HCT116 (cell line): Measurements from ENCODE around the gene BTLA. TPM values are rescaled to one million over a fixed set of nuclear protein-coding genes. Genes with fewer than 3 reads are reported as not detected.

ENCODE experiments used
- ATAC-seq: fragments of 200-7000 bp; cut with Tn5 transposase; 2 replicates; pipeline ENCODE4 v1.9.1; 2020; ENCODE audit warnings: mild to moderate bottlenecking, moderate library complexity
- BruUV-seq: library from RNA; stranded (reverse); fragments of 400-500 nt; replicated peaks from 2 replicates; lab custom pipeline; 2021; lab: Mats Ljungman, UMichigan
- CTCF ChIA-PET: fragments of 300-600 bp; sonication (Branson Sonifier 250); formaldehyde crosslinking; loops from one replicate; lab custom pipeline; 2021; ENCODE audit warnings: antibody characterized with exemption; lab: Charles Lee
- POLR2A ChIA-PET: fragments of 300-600, 350-600 bp; sonication (Branson Sonifier 250); formaldehyde crosslinking; loops from one replicate; lab custom pipeline; 2021; ENCODE audit warnings: antibody characterized with exemption; lab: Charles Lee
- RAD21 ChIA-PET, 2 experiments: fragments of 300-600 bp; sonication (Branson Sonifier 250); formaldehyde crosslinking; loops; one replicate each; lab custom pipeline; 2023; ENCODE audit warnings: low total read pairs in 2 of 2; ENCODE audit not compliant: uncharacterized antibody in 2 of 2, unreplicated experiment in 2 of 2, low non-redundant PET in 1 of 2; lab: Charles Lee
- DNase-seq: peaks from one replicate; pipeline ENCODE4 v3.0.0-alpha.2; 2010; ENCODE audit warnings: low read depth, low spot score
- H2AFZ ChIP-seq: fragments of 200-600 bp; shearing (Covaris generic), sonication (generic); 2 replicates; pipeline ENCODE4 v1.6.1; 2017; ENCODE audit warnings: low read depth, mixed run types, mixed read lengths, antibody characterized with exemption, low read length; ENCODE audit not compliant: poor library complexity, severe bottlenecking
- H3K27ac ChIP-seq: 2 replicates; pipeline ENCODE4 v1.5.1; 2012; ENCODE audit warnings: low read depth, low read length
- H3K27me3 ChIP-seq: fragments of 200-600 bp; sonication (generic); 2 replicates; pipeline ENCODE4 v1.6.1; 2016; ENCODE audit warnings: mixed run types, low read length, mixed read lengths; ENCODE audit not compliant: insufficient read depth
- H3K36me3 ChIP-seq, 2 experiments: fragments of 200-500 bp in 1 of 2; fragments of 200-600 bp in 1 of 2; sonication (Bioruptor generic) in 1 of 2; sonication (generic) in 1 of 2; 2 replicates each; pipeline versions ENCODE4 v1.5.1 to v1.6.1; 2014 to 2016; ENCODE audit warnings: low read length in 2 of 2, inconsistent platforms in 1 of 2, mixed read lengths in 1 of 2, mixed run types in 1 of 2; ENCODE audit not compliant: insufficient read depth in 2 of 2, control insufficient read depth in 1 of 2
- H3K4me1 ChIP-seq, 2 experiments: fragments of 200-600 bp in 1 of 2; sonication (generic) in 1 of 2; 2 replicates each; pipeline versions ENCODE4 v1.5.1 to v1.6.1; 2012 to 2017; ENCODE audit warnings: low read length in 2 of 2, inconsistent platforms in 1 of 2, mild to moderate bottlenecking in 1 of 2, mixed read lengths in 1 of 2, mixed run types in 1 of 2, moderate library complexity in 1 of 2; ENCODE audit not compliant: insufficient read depth in 2 of 2, control insufficient read depth in 1 of 2
- H3K4me2 ChIP-seq: fragments of 200-600 bp; sonication (generic); 2 replicates; pipeline ENCODE4 v1.6.1; 2017; ENCODE audit warnings: mixed run types, low read length, mixed read lengths
- H3K4me3 ChIP-seq, 2 experiments: fragments of 200-600 bp in 1 of 2; sonication (generic) in 1 of 2; replicated peaks in 1 of 2; 2 replicates each; pipeline ENCODE4 v1.5.1; 2011 to 2016; ENCODE audit warnings: low read length in 2 of 2, control low read depth in 1 of 2, low read depth in 1 of 2, mild to moderate bottlenecking in 1 of 2, mixed read lengths in 1 of 2, mixed run types in 1 of 2
- H3K79me2 ChIP-seq: fragments of 200-600 bp; sonication (generic); 2 replicates; pipeline ENCODE4 v1.6.1; 2017; ENCODE audit warnings: mild to moderate bottlenecking, mixed run types, low read length, moderate library complexity, mixed read lengths; ENCODE audit not compliant: insufficient read depth
- H3K9ac ChIP-seq: fragments of 200-600 bp; sonication (generic); 2 replicates; pipeline ENCODE4 v1.6.1; 2016; ENCODE audit warnings: low read length, mixed read lengths
- H3K9me2 ChIP-seq: fragments of 200-600 bp; sonication (generic), shearing (Covaris generic); 2 replicates; pipeline ENCODE4 v1.6.1; 2017; ENCODE audit warnings: mixed run types, mild to moderate bottlenecking, moderate library complexity; ENCODE audit not compliant: insufficient read depth
- H3K9me3 ChIP-seq, 2 experiments: fragments of 200-500 bp in 1 of 2; fragments of 200-600 bp in 1 of 2; sonication (Bioruptor generic) in 1 of 2; sonication (generic) in 1 of 2; 2 replicates each; pipeline ENCODE4 v1.6.1; 2014 to 2017; ENCODE audit warnings: low read length in 2 of 2, mixed read lengths in 2 of 2, inconsistent platforms in 1 of 2, low read depth in 1 of 2, mild to moderate bottlenecking in 1 of 2, mixed run types in 1 of 2, moderate library complexity in 1 of 2; ENCODE audit not compliant: control insufficient read depth in 1 of 2, insufficient read depth in 1 of 2
- H4K20me1 ChIP-seq: fragments of 200-600 bp; sonication (generic), shearing (Covaris generic); 2 replicates; pipeline ENCODE4 v1.6.1; 2017; ENCODE audit warnings: mixed run types, mild to moderate bottlenecking, moderate library complexity; ENCODE audit not compliant: insufficient read depth
- CBX3 ChIP-seq: IDR thresholded peaks from 2 replicates; pipeline ENCODE4 v1.6.1; 2012; ENCODE audit warnings: low read depth
- CEBPB ChIP-seq: IDR thresholded peaks from 2 replicates; pipeline ENCODE4 v1.6.1; 2012; ENCODE audit warnings: low read depth
- EGR1 ChIP-seq: IDR thresholded peaks from 2 replicates; pipeline ENCODE4 v1.6.1; 2012; ENCODE audit warnings: low read depth
- ELF1 ChIP-seq: IDR thresholded peaks from 2 replicates; pipeline ENCODE4 v1.6.1; 2012; ENCODE audit warnings: low read depth, borderline replicate concordance
- EZH2 ChIP-seq: fragments of 200-600 bp; sonication (generic); IDR thresholded peaks from 2 replicates; pipeline ENCODE4 v1.6.1; 2017; ENCODE audit warnings: antibody characterized with exemption, mixed run types
- EZH2phosphoT487 ChIP-seq: fragments of 200-600 bp; IDR thresholded peaks from 2 replicates; pipeline ENCODE4 v1.6.1; 2018; ENCODE audit warnings: antibody characterized with exemption, borderline replicate concordance
- POLR2A ChIP-seq: IDR thresholded peaks from 2 replicates; pipeline ENCODE4 v1.7.0; 2011; ENCODE audit warnings: borderline replicate concordance; ENCODE audit not compliant: insufficient read depth, insufficient read length; ENCODE audit errors: extremely low read depth
- POLR2AphosphoS5 ChIP-seq: IDR thresholded peaks from 2 replicates; pipeline ENCODE4 v1.6.1; 2011; ENCODE audit warnings: mild to moderate bottlenecking, low read depth, low read length, moderate library complexity
- RAD21 ChIP-seq: IDR thresholded peaks from 2 replicates; pipeline ENCODE4 v1.6.1; 2012; ENCODE audit warnings: low read depth, mild to moderate bottlenecking
- SIN3A ChIP-seq: IDR thresholded peaks from 2 replicates; pipeline ENCODE4 v1.6.1; 2012; ENCODE audit warnings: low read depth
- SP1 ChIP-seq: IDR thresholded peaks from 2 replicates; pipeline ENCODE4 v1.6.1; 2012; ENCODE audit warnings: low read depth
- SRF ChIP-seq: IDR thresholded peaks from 2 replicates; pipeline ENCODE4 v1.6.1; 2012; ENCODE audit warnings: low read depth
- TCF7L2 ChIP-seq: IDR thresholded peaks from 2 replicates; pipeline ENCODE4 v1.7.0; 2011; ENCODE audit warnings: borderline replicate concordance, inconsistent platforms; ENCODE audit not compliant: insufficient read depth, insufficient read length; ENCODE audit errors: extremely low read depth
- YY1 ChIP-seq: IDR thresholded peaks from 2 replicates; pipeline ENCODE4 v1.6.1; 2011; ENCODE audit warnings: low read length, low read depth, moderate library complexity, mild to moderate bottlenecking; ENCODE audit not compliant: insufficient replicate concordance; ENCODE audit errors: extremely low read depth
- ZFX ChIP-seq: fragments of 450-650 bp; IDR thresholded peaks from 2 replicates; pipeline ENCODE4 v1.6.1; 2017
- intact Hi-C: fragments of 100-400 bp; cut with micrococcal nuclease; formaldehyde crosslinking; loops from 2 replicates; pipeline ENCODE4 v1.10.0; 2022
- total RNA-seq: library from RNA; stranded (reverse); gene quantifications from one replicate; pipeline ENCODE4 v1.2.1, GENCODE V29; 2021; ENCODE audit not compliant: unreplicated experiment
- TF ChIP-seq, protein P1 (sequence below), 3 experiments: fragments of 200-600 bp in 1 of 3; sonication (generic) in 1 of 3; IDR thresholded peaks in 2 of 3; conservative IDR thresholded peaks in 1 of 3; 2 replicates each; pipeline ENCODE4 v1.5.1; 2012 to 2017; ENCODE audit warnings: low read depth in 2 of 3, low read length in 2 of 3, antibody characterized with exemption in 1 of 3, borderline replicate concordance in 1 of 3, control low read depth in 1 of 3, mild to moderate bottlenecking in 1 of 3, mixed read lengths in 1 of 3, mixed run types in 1 of 3, moderate library complexity in 1 of 3; ENCODE audit not compliant: insufficient read depth in 1 of 3
- TF ChIP-seq, protein P2 (sequence below): IDR thresholded peaks from 2 replicates; pipeline ENCODE4 v1.6.1; 2012; ENCODE audit warnings: low read depth
- TF ChIP-seq, protein P3 (sequence below): IDR thresholded peaks from 2 replicates; pipeline ENCODE4 v1.6.1; 2011; ENCODE audit warnings: mild to moderate bottlenecking, low read length, moderate library complexity; ENCODE audit not compliant: insufficient replicate concordance; ENCODE audit errors: extremely low read depth

Gene BTLA
- total RNA-seq, 1 experiment from 2014 or later = 0.17 TPM

DNA sequence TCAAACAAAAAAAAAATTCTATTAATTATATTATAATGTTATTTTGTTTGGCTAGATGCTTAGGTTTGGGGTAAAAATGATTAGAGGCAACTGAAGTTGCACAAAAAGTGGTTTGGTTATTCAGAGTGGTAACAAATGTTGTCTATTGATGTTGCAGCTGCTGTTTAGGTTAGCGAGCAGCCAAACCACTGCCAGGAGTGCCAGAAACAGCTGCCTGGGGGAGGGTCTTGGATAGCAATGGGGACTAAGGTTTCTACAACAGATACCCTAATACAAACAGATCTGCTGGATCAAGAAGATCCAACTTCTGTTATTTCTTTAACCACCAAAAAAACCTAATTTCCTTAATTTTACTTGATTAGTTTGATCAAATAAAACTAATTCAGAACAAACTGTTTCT is 26.6 kb downstream of the BTLA start:
- Histone ChIP-seq H3K27ac (no peak overlapping the region), H4K20me1 (no peaks in the 10 kb centered on the region), H3K9me3 (no peaks in the 10 kb centered on the region), H3K9me2 (no peaks in the 10 kb centered on the region), H3K4me2 (no peak overlapping the region), H2AFZ (no peak overlapping the region), H3K36me3 (no peaks in the 10 kb centered on the region), H3K4me3 (no peak overlapping the region), H3K27me3 (no peaks in the 10 kb centered on the region), H3K79me2 (no peaks in the 10 kb centered on the region), H3K9ac (no peak overlapping the region), H3K4me1 (no peaks in the 10 kb centered on the region)
- TF ChIP-seq POLR2A = no peak
- TF ChIP-seq EZH2 = no peak
- TF ChIP-seq CEBPB = no peak
- TF ChIP-seq SIN3A = no peak
- no peak for TF ChIP-seq EZH2phosphoT487
- TF ChIP-seq, protein P1, sequence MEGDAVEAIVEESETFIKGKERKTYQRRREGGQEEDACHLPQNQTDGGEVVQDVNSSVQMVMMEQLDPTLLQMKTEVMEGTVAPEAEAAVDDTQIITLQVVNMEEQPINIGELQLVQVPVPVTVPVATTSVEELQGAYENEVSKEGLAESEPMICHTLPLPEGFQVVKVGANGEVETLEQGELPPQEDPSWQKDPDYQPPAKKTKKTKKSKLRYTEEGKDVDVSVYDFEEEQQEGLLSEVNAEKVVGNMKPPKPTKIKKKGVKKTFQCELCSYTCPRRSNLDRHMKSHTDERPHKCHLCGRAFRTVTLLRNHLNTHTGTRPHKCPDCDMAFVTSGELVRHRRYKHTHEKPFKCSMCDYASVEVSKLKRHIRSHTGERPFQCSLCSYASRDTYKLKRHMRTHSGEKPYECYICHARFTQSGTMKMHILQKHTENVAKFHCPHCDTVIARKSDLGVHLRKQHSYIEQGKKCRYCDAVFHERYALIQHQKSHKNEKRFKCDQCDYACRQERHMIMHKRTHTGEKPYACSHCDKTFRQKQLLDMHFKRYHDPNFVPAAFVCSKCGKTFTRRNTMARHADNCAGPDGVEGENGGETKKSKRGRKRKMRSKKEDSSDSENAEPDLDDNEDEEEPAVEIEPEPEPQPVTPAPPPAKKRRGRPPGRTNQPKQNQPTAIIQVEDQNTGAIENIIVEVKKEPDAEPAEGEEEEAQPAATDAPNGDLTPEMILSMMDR (IDR thresholded peaks at IDR 0.05 in 2 of 3, conservative IDR thresholded peaks at IDR 0.05 in 1 of 3; ENCODE audit: borderline replicate concordance in 1 of 3, insufficient read depth in 1 of 3, low read depth in 2 of 3, low read length in 2 of 3) = no peak
- no peak for TF ChIP-seq RAD21
- no peak for TF ChIP-seq ELF1
- TF ChIP-seq SRF = no peak
- no peak for TF ChIP-seq POLR2AphosphoS5
- TF ChIP-seq ZFX = no peak
- no peak for TF ChIP-seq SP1
- TF ChIP-seq YY1 = no peak
- TF ChIP-seq CBX3 = no peak
- no peak for TF ChIP-seq TCF7L2
- TF ChIP-seq, protein P2, sequence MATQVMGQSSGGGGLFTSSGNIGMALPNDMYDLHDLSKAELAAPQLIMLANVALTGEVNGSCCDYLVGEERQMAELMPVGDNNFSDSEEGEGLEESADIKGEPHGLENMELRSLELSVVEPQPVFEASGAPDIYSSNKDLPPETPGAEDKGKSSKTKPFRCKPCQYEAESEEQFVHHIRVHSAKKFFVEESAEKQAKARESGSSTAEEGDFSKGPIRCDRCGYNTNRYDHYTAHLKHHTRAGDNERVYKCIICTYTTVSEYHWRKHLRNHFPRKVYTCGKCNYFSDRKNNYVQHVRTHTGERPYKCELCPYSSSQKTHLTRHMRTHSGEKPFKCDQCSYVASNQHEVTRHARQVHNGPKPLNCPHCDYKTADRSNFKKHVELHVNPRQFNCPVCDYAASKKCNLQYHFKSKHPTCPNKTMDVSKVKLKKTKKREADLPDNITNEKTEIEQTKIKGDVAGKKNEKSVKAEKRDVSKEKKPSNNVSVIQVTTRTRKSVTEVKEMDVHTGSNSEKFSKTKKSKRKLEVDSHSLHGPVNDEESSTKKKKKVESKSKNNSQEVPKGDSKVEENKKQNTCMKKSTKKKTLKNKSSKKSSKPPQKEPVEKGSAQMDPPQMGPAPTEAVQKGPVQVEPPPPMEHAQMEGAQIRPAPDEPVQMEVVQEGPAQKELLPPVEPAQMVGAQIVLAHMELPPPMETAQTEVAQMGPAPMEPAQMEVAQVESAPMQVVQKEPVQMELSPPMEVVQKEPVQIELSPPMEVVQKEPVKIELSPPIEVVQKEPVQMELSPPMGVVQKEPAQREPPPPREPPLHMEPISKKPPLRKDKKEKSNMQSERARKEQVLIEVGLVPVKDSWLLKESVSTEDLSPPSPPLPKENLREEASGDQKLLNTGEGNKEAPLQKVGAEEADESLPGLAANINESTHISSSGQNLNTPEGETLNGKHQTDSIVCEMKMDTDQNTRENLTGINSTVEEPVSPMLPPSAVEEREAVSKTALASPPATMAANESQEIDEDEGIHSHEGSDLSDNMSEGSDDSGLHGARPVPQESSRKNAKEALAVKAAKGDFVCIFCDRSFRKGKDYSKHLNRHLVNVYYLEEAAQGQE = no peak
- TF ChIP-seq, protein P3, sequence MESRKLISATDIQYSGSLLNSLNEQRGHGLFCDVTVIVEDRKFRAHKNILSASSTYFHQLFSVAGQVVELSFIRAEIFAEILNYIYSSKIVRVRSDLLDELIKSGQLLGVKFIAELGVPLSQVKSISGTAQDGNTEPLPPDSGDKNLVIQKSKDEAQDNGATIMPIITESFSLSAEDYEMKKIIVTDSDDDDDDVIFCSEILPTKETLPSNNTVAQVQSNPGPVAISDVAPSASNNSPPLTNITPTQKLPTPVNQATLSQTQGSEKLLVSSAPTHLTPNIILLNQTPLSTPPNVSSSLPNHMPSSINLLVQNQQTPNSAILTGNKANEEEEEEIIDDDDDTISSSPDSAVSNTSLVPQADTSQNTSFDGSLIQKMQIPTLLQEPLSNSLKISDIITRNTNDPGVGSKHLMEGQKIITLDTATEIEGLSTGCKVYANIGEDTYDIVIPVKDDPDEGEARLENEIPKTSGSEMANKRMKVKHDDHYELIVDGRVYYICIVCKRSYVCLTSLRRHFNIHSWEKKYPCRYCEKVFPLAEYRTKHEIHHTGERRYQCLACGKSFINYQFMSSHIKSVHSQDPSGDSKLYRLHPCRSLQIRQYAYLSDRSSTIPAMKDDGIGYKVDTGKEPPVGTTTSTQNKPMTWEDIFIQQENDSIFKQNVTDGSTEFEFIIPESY = no peak
- TF ChIP-seq EGR1 = no peak
- DNase-seq = no peak
- ChIA-PET RAD21 (no interaction called here), CTCF (no interaction called here), POLR2A (no interaction called here)
- intact Hi-C loops = no loop called here
- no TSS peak for BruUV-seq
- ATAC-seq = no peak
